HG02623 (cell line): ENCODE data around the gene PRKCQ.

Experiments used
- ATAC-seq: cut with Tn5 transposase; IDR thresholded peaks from one replicate; pipeline ENCODE4 v1.9.1; 2021; ENCODE audit warnings: moderate library complexity; ENCODE audit not compliant: unreplicated experiment

Gene PRKCQ

DNA sequence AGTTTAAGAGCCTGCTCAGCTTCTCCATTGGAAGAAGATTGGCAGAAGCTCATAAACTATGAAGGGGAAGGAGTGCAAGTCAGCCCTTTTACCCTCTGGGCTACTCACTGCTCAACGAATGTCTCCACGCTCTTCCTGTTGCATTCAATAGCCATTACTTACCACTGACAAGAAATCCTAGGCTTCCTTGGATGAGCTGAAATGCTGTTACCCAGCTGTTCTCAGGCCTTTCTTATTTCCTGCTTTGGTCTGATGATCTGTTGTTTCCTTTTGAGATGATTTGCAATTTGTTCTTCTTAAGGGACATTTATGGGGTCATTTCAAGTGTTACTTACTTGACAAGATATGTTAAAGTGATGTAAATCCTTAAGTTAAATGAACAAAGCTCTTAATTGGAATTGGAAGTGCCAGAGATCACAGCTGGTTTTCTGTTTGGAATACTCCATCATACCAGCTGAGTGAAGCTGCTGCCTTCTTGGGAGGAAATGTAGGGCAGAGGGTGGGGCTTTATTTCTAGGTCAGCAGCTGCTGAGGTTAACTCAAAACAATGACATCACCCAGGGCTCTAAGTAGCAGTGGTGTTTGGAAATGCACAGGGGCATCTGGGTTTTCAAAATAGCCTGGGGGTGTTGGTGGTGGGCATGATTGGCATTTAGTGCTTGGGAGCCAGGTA lies 170.0 kb downstream of the PRKCQ start:
- ATAC-seq: no peak

GRCh38 chr10:6408799-6409198 lies 171.3 kb downstream of the PRKCQ start:
- no peak for ATAC-seq

GRCh38 chr10:6407034-6407721 lies 172.9 kb downstream of the PRKCQ start:
- ATAC-seq: no peak

GRCh38 chr10:6406220-6407033 lies 173.6 kb downstream of the PRKCQ start:
- ATAC-seq: no peak

- no peak for ATAC-seq
These were observed 174.4 kb downstream of the PRKCQ start for GRCh38 chr10:6405713-6406112.

DNA sequence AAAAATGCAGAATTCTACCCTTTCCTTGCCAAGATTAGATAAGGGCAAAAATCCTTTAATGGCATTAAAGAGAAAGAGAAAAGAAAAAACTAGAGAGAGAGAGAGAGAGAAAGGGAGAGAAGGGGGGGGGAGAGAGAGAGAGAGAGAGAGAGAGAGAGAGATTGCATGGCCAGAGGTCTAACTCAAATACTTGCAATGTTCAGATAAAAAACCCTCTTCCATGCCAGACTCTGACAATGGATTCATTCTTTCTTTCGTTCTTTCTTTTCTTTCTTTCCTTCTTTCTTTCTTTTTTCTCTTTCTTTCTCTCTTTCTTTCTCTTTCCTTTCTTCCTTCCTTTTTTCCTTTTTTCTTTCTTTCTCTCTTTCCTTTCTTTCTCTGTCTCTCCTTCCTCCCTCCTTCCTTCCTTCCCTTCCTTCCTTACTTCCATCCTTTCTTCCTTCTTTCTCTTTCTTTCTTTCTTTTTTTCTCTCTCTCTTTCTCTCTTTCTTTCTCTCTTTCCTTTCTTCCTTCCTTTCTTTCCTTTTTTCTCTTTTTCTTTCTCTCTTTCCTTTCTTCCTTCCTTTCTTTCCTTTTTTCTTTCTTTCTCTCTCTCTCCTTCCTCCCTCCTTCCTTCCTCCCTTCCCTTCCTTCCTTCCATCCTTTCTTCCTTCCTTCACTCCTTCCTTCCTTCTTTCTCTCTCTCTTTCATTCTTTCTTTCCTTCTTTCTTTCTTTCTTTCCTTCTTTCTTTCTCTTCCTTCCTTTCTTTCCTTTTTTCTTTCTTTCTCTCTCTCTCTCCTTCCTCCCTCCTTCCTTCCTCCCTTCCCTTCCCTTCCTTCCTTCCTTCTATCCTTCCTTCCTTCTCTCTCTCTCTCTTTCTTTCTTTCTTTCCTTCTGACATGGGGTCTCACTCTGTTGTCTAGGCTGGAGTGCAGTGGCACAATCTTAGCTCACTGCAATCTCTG lies 175.7 kb downstream of the PRKCQ start:
- no peak for ATAC-seq

DNA sequence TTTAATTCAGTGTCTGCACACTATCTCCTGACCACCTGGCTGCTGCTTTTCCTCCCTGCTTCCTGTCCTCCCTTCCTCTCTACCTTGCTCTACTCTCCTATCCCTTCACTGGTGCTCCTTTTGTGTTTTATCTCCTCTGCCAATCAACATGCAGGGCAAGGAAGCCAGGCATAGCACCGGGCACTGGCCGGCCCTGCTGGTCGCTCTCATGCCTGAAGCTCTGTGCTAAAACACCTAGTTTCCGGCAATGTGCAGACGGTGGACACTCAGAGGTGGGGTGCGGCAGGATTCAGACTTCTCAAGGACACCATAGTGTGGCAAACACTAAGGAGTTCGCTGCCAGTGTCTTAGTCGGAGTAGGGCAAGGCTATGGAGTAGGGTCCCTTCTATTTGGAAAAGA lies 177.1 kb downstream of the PRKCQ start:
- no peak for ATAC-seq

DNA sequence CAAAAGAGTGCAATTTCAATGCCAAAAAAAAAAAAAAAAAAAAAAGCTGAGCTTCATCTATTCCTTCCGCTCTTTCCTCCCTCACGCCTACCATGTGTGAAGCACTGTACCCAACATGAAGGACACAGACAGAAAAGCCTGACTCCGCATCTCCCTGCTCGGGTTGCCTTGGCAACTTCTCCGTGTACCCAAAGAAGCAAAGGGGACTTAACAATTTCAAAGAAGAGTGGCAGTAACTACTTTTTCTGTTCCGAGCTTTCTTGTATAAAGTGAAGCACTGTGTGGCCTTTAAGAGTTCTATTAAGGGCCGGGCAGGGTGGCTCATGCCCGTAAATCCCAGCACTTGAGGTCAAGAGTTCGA lies 177.7 kb downstream of the PRKCQ start:
- ATAC-seq: no peak

- ATAC-seq: no peak
These were observed 178.3 kb downstream of the PRKCQ start for GRCh38 chr10:6401558-6402348.

DNA sequence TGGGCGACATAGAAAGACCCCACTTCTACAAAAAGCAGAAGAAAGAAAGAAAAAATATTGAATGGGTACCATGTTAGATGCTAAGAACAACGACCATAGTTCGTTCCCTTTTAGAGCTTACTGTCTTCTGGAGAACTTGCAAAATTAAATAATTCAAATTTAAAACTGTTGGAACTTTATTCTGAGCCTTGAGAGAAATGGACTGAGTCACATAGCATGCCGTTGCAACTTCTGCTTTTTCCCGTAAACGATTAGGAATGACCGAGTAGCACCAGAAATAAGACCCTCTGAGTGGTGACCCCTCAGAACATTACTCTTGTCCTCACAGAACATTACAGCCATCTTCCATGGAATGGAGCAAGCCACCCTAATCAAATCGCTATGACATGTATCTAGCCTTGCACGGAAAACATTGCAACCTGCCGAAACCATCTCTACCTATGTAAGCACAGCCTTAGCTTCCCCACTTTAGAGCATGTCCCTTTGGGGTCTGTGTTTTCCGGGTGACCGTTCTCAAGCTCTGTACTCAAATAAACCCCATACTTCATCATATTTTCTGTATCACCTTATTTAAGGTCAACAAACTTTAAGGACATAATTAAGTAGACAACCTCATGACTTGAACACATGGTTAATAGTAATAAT lies 179.1 kb downstream of the PRKCQ start:
- ATAC-seq: no peak

DNA sequence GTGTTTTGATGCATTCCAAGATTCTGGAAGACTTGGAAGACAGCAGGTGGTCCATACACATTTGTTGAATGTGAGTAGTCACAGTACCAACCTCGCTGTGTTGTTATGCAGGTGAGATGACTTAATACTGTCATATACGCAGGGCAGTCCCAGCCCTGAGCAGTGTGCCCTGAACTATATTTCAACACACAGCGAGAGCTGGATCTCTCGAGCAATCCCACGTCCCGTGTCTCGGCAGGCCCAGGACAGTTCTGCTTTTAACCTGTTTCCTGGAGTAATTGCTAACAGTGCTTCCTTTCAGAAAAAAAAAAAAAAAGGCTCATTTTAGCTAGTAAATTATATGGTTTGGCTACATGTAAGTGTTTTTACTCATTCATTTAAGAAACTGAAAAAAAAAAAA lies 179.7 kb downstream of the PRKCQ start:
- ATAC-seq: no peak

- ATAC-seq: no peak
These were observed 180.2 kb downstream of the PRKCQ start for GRCh38 chr10:6399879-6400278.

DNA sequence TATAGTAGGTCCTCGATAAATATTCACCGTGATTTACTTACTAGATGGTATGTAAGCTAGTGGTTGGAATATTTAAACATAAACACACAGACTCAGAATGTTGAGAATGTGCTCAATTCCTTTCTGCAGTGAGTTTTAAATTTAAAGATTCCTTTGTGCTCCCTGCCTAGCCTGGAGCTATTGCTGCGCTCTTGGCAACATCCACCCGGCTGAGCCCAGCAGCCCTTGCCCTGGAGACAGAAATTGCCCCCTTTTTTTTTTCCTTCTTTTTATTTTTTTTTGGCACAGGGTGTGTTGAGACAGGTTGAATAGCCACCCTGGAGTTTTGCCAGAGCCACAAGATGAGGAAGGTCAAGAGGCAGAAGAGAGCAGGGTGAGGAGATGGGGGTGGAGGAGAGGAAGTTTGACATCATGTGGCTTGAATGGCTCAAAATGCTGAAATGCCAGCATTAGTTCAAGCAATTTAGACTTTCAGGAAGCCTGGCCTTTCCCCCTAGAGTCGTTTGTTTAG lies 180.8 kb downstream of the PRKCQ start:
- no peak for ATAC-seq

- ATAC-seq: no peak
These were observed 181.7 kb downstream of the PRKCQ start for GRCh38 chr10:6398399-6398798.

GRCh38 chr10:6396652-6397051 lies 183.4 kb downstream of the PRKCQ start:
- ATAC-seq: no peak

DNA sequence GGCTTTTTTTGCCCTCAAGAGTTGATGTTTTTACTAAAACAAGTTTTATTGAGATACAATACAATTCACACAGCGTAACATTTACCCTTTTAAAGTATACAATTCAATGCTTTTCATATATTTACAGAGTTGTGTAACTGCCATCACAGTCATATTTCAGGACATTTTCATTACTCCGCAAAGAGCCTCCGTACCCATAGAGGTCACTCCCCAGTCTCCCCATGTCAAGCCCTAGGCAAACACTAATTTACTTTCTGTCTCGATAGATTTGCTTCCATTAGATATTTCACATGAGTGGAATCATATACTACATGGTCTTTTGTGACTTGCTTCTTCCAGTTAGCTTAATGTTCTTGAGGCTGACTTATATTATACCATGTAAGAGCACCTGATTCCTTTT lies 183.8 kb downstream of the PRKCQ start:
- no peak for ATAC-seq

- ATAC-seq: no peak
These were observed 184.5 kb downstream of the PRKCQ start for GRCh38 chr10:6395606-6396005.

DNA sequence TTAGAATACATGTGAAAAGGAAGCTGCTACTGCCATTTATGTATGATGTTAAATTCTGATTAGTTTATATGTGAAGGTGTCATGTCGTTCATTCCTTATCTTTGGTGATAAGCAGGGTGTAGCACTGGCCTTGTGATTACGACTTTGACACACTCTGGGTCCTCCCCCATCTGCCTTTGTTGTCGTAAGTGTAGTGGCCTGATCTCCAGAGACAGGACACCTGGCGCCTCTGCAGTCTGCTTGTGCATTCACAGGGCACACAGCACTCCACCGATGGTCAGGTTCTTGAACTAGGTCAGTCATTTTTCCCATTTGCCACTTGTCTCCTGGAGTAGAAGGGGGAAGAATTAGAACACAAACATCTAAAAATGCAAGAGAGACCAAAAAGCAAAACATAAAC lies 186.0 kb downstream of the PRKCQ start:
- ATAC-seq: no peak

- no peak for ATAC-seq
These were observed 186.9 kb downstream of the PRKCQ start for GRCh38 chr10:6393168-6393567.
